Progenitor cell of endocrine pancreas (in vitro differentiated cells): ENCODE results near the gene PARP2. TPM values are rescaled to one million over a fixed set of nuclear protein-coding genes. Genes with fewer than 3 reads are reported as not detected.
"Not testable (repeated sequence)": the region's sequence is repeated elsewhere in the genome, so short reads cannot be mapped to it uniquely, and the experiment has no call there.

Experiments
- DNase-seq: peaks from one replicate; pipeline ENCODE4 v3.0.0; 2021; ENCODE audit warnings: low spot score; ENCODE audit not compliant: unreplicated experiment
- H3K27ac Mint-ChIP-seq: 2 replicates; pipeline ENCODE4 v1.8.0; 2021; ENCODE audit warnings: mild to moderate bottlenecking, moderate library complexity, mixed read lengths
- H3K27me3 Mint-ChIP-seq: 2 replicates; pipeline ENCODE4 v1.8.0; 2021; ENCODE audit warnings: mixed read lengths
- H3K36me3 Mint-ChIP-seq: 2 replicates; pipeline ENCODE4 v1.8.0; 2022; ENCODE audit warnings: mixed read lengths; ENCODE audit not compliant: insufficient read depth
- H3K4me1 Mint-ChIP-seq: 2 replicates; pipeline ENCODE4 v1.8.0; 2021; ENCODE audit warnings: low read depth, mixed read lengths
- H3K4me3 Mint-ChIP-seq: 2 replicates; pipeline ENCODE4 v1.8.0; 2021; ENCODE audit warnings: low read depth, mild to moderate bottlenecking, moderate library complexity, mixed read lengths
- H3K9me3 Mint-ChIP-seq: 2 replicates; pipeline ENCODE4 v1.8.0; 2021; ENCODE audit warnings: low read depth, mixed read lengths
- total RNA-seq: library from RNA; stranded (reverse); gene quantifications from 2 replicates; pipeline ENCODE4 v1.2.1, GENCODE V29; 2021
- TF ChIP-seq, protein P1 (sequence below): fragments of 200-600 bp; sonication (generic); IDR thresholded peaks from one replicate; pipeline ENCODE4 v1.5.0; 2021; ENCODE audit warnings: antibody characterized with exemption, mild to moderate bottlenecking; ENCODE audit not compliant: unreplicated experiment

PARP2 gene
- total RNA-seq, 1 donor from 2014 or later = 35.6 TPM

DNA sequence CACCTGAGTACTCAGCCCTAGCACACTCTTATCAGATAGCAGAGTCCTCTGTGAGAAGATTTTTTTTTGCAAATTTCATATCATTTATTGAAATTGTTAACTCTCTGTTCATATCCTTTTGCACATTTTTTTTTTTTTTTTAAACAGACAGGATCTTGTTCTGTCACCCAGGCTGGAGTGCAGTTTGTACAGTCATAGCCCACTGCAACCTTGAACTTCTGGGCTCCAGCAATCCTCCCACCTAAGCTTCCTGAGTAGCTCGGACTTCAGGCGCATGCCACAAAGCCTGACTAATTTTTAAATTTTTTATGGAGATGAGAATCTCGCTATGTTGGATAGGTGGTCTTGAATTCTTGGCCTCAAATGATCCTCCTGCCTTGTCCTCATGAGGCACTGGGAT lies 4.3 kb downstream of the PARP2 start:
- Mint-ChIP-seq H3K27me3 (no peaks in the 10 kb centered on the region), H3K9me3 (no peaks in the 10 kb centered on the region), H3K4me1 (no peaks in the 10 kb centered on the region), H3K36me3 (peaks cover 22% of the 10 kb centered on the region), H3K27ac (no peak overlapping the region), H3K4me3 (no peak overlapping the region)
- TF ChIP-seq, protein P1, sequence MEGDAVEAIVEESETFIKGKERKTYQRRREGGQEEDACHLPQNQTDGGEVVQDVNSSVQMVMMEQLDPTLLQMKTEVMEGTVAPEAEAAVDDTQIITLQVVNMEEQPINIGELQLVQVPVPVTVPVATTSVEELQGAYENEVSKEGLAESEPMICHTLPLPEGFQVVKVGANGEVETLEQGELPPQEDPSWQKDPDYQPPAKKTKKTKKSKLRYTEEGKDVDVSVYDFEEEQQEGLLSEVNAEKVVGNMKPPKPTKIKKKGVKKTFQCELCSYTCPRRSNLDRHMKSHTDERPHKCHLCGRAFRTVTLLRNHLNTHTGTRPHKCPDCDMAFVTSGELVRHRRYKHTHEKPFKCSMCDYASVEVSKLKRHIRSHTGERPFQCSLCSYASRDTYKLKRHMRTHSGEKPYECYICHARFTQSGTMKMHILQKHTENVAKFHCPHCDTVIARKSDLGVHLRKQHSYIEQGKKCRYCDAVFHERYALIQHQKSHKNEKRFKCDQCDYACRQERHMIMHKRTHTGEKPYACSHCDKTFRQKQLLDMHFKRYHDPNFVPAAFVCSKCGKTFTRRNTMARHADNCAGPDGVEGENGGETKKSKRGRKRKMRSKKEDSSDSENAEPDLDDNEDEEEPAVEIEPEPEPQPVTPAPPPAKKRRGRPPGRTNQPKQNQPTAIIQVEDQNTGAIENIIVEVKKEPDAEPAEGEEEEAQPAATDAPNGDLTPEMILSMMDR = no peak
- no peak for DNase-seq

DNA sequence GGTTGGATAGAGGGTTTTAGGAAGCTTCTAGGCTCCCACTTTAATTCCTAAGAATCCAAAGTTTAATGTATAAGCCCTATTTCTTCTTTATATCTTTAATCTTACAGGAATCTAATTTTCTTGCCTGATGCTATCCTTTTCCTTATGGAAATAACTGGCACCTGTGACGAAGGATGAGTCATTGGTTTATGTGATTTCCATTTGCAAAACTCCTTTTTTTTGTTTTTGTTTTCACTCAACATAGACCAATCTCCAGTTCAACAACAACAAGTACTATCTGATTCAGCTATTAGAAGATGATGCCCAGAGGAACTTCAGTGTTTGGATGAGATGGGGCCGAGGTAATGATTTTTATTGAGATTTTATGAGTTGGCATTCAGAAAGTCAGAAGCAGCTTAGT lies 6.8 kb downstream of the PARP2 start:
- Mint-ChIP-seq H3K4me3 (no peak overlapping the region), H3K4me1 (no peaks in the 10 kb centered on the region), H3K9me3 (no peaks in the 10 kb centered on the region), H3K36me3 (peaks cover 27% of the 10 kb centered on the region), H3K27me3 (no peaks in the 10 kb centered on the region), H3K27ac (no peak overlapping the region)
- TF ChIP-seq, protein P1 = no peak
- no peak for DNase-seq

DNA sequence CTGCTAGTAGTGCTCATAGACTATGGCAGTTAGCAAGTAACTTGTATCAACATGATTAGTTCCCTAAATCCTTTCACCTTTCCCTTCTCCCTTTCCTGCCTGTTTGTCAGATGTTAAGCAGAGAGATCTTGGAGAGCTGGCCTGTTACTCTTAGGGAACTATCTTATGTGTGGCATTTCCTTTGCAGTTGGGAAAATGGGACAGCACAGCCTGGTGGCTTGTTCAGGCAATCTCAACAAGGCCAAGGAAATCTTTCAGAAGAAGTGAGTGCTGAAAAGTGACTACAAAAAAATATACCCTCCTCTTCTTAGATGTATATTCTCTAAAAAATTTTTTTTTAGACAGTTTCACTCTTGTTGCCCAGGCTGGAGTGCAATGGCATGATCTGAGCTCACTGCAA lies 7.4 kb downstream of the PARP2 start:
- H3K36me3 Mint-ChIP-seq = peaks cover 25% of the 10 kb centered on the region
- no peaks in the 10 kb centered on the region for H3K4me1 Mint-ChIP-seq

DNA sequence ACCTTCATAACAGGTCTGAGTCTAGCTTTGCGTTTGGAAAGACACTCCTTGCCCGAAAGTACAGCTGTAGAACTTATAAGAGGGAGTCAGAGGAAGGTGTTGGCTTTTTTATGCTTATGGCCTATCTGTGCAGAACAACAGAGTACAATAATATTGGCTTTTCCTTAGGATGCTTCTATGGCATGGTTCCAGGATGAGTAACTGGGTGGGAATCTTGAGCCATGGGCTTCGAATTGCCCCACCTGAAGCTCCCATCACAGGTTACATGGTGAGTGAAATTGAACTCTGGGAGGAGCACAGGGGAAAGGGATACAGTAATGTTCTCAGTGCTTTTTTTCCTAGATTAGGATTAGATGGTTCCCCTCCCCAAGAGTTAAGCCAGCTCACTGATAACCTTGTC lies 13.0 kb downstream of the PARP2 start:
- Mint-ChIP-seq H3K36me3 (peaks cover 24% of the 10 kb centered on the region), H3K4me1 (no peaks in the 10 kb centered on the region), H3K27me3 (no peaks in the 10 kb centered on the region), H3K9me3 (no peaks in the 10 kb centered on the region), H3K4me3 (no peak overlapping the region), H3K27ac (no peak overlapping the region)
- DNase-seq = no peak
- TF ChIP-seq, protein P1 = no peak

More for the DNA sequence above, 7.4 kb downstream of the PARP2 start:
- TF ChIP-seq, protein P1 = peak; percentile 13
- no peak overlapping the region for H3K4me3 Mint-ChIP-seq
- no peak overlapping the region for H3K27ac Mint-ChIP-seq
- H3K27me3 Mint-ChIP-seq = no peaks in the 10 kb centered on the region
- DNase-seq = no peak
- H3K9me3 Mint-ChIP-seq = no peaks in the 10 kb centered on the region

DNA sequence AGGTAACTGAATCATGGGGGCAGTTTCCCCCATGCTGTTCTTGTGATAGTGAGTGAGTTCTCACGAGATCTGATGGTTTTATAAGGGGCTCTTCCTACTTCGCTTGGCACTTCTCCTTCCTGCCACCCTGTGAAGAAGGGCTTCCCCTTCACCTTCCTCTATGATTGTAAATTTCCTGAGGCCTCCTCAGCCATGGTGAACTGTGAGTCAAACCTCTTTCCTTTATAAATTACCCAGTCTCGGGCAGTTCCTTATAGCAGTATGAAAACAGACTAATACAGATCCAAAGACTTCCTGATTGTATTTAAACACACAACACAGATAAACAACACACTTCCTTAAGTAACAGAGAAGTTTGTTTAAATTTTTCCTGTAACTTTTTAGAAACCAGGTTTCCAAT lies 15.0 kb downstream of the PARP2 start:
- not testable (repeated sequence) for H3K9me3 Mint-ChIP-seq, H3K27me3 Mint-ChIP-seq, H3K4me1 Mint-ChIP-seq, H3K4me3 Mint-ChIP-seq, DNase-seq
- peak overlapping the region; percentile 76 for H3K27ac Mint-ChIP-seq
- peaks cover 18% of the 10 kb centered on the region for H3K36me3 Mint-ChIP-seq

DNA sequence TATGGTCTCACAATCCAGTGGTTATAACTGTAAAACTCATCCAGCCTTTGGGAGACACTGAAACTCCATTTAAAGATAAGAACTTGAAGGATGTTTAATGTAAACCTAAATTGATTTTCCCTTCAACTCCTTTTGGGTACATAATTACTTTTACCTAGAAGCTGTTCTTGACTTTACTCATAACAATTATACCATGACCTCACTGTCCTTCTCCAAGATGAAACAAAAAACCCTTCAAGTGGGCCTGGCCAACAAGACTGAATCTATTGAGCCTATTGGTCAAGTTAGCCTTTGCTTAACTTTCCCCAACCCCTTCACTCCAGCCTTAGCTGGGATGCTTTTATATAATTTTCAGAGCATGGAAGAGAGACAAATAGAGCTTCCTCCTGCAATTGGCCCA lies 22.5 kb downstream of the PARP2 start:
- TF ChIP-seq, protein P1 = no peak
- no peak for DNase-seq
- no peak overlapping the region for H3K27ac Mint-ChIP-seq
- no peaks in the 10 kb centered on the region for H3K9me3 Mint-ChIP-seq
- peaks cover 16% of the 10 kb centered on the region for H3K36me3 Mint-ChIP-seq
- no peaks in the 10 kb centered on the region for H3K27me3 Mint-ChIP-seq
- no peak overlapping the region for H3K4me3 Mint-ChIP-seq
- H3K4me1 Mint-ChIP-seq = no peaks in the 10 kb centered on the region
